ENCODE data around the gene WDR13. TPM values are rescaled to one million over a fixed set of nuclear protein-coding genes. Genes with fewer than 3 reads are reported as not detected.
A peak's percentile ranks its signal among the peaks of the same experiment; 100 is the strongest.

WDR13 gene
- total RNA-seq, 1 experiment from 2014 or later: 106 TPM

DNA sequence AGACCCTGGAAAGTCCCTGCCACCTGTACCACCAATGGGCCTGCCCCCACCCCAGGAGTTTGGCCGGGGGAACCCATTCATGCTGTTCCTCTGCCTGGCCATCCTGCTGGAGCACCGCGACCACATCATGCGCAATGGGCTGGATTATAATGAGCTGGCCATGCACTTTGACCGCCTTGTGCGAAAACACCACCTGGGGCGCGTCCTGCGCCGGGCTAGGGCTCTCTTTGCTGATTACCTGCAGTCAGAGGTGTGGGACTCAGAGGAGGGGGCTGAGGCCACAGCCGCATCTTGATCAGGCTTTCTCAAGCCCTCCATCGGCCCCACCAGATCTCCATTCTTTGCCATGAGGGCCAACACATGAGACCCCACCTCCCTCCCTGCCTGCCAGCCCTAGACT, 36.6 kb upstream of the WDR13 start:
- TF ChIP-seq EZH2 (IDR thresholded peaks at IDR 0.05; ENCODE audit: low read length, unreplicated experiment): no peak
- no peak for TF ChIP-seq CTCF (conservative IDR thresholded peaks at IDR 0.05; ENCODE audit: low read depth, low read length)
- TF ChIP-seq EZH2phosphoT487 (IDR thresholded peaks at IDR 0.05; ENCODE audit: borderline replicate concordance, low read length): no peak
- peaks cover 4% of the 10 kb centered on the region; the same call in 1 of the 2 replicates for H3K4me1 ChIP-seq (ENCODE audit: insufficient read depth, low read length)
- ChIA-PET CTCF (no interaction called here), POLR2A (ENCODE audit: unreplicated experiment) (no interaction called here)
- no TSS peak for BruUV-seq (replicated peaks)
- no peak overlapping the region for H3K27ac ChIP-seq (ENCODE audit: low read length)
- peaks cover 16% of the 10 kb centered on the region for H3K36me3 ChIP-seq (ENCODE audit: low read depth, low read length)
- no peak for DNase-seq
- H4K20me1 ChIP-seq (ENCODE audit: low read length): no peaks in the 10 kb centered on the region
- no peaks in the 10 kb centered on the region for H3K79me2 ChIP-seq (ENCODE audit: low read length)
- H3F3A ChIP-seq (ENCODE audit: low read length, unreplicated experiment): no peaks in the 10 kb centered on the region
- no peak overlapping the region for H3K4me3 ChIP-seq (ENCODE audit: low read length)
- no peak overlapping the region for H2AFZ ChIP-seq (ENCODE audit: low read length)
- no peaks in the 10 kb centered on the region for H3K9me2 ChIP-seq (replicated peaks; ENCODE audit: low read length)
- ATAC-seq: no peak
- H3K4me2 ChIP-seq (ENCODE audit: low read length): no peak overlapping the region
- intact Hi-C loops (cut with micrococcal nuclease): no loop called here
- H3K27me3 ChIP-seq (ENCODE audit: low read length): no peaks in the 10 kb centered on the region
- no peaks in the 10 kb centered on the region for H3K9me3 ChIP-seq (ENCODE audit: low read length)
- H3K9ac ChIP-seq (ENCODE audit: low read length): no peak overlapping the region

DNA sequence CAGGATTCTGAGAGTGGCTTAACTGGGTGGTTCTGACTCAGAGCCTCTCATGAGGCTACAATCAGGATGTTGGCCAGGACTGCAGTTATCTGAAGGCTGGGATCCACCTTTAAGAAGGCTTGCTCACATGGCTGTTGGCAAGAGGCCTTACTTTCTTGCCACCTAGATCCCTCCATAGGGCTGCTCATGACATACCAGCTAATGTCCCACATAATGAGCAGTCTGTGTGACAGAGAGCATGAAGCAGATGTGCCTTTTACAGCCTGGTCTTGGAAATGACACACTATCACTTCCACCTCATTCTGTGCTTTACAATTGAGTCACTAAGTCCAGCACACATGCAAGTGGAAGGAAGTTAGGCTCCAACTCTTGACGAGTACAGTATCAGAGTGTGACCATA, 27.3 kb upstream of the WDR13 start:
- Histone ChIP-seq H3K9me3 (ENCODE audit: low read length) (no peaks in the 10 kb centered on the region), H3K9ac (ENCODE audit: low read length) (no peak overlapping the region)
- TF ChIP-seq CTCF (conservative IDR thresholded peaks at IDR 0.05; ENCODE audit: low read depth, low read length): no peak
- TF ChIP-seq EZH2 (IDR thresholded peaks at IDR 0.05; ENCODE audit: low read length, unreplicated experiment): no peak
- TF ChIP-seq EZH2phosphoT487 (IDR thresholded peaks at IDR 0.05; ENCODE audit: borderline replicate concordance, low read length): no peak

GRCh38 chrX:48573690-48574269, 23.5 kb upstream of the WDR13 start:
- Histone ChIP-seq H4K20me1 (ENCODE audit: low read length) (peaks cover 31% of the 10 kb centered on the region), H3K4me1 (ENCODE audit: insufficient read depth, low read length) (peaks cover 28% of the 10 kb centered on the region), H3K9ac (ENCODE audit: low read length) (peak overlapping the region; percentile 100), H3K27ac (ENCODE audit: low read length) (peak overlapping the region; percentile 98), H2AFZ (ENCODE audit: low read length) (peak overlapping the region; percentile 98), H3K27me3 (ENCODE audit: low read length) (no peaks in the 10 kb centered on the region), H3K36me3 (ENCODE audit: low read depth, low read length) (peaks cover 38% of the 10 kb centered on the region), H3K9me3 (ENCODE audit: low read length) (no peaks in the 10 kb centered on the region), H3K4me3 (ENCODE audit: low read length) (peak overlapping the region; percentile 99), H3F3A (ENCODE audit: low read length, unreplicated experiment) (peaks cover 3% of the 10 kb centered on the region), H3K9me2 (replicated peaks; ENCODE audit: low read length) (no peaks in the 10 kb centered on the region), H3K4me2 (ENCODE audit: low read length) (peak overlapping the region; percentile 100), H3K79me2 (ENCODE audit: low read length) (peaks cover 31% of the 10 kb centered on the region)
- intact Hi-C loops (cut with micrococcal nuclease): loop anchor here (1.0 kb wide), 1 partner anchor 24 kb away; the partner anchor contains the start of gene WDR13
- ChIA-PET CTCF (no interaction called here), POLR2A (ENCODE audit: unreplicated experiment) (interaction anchor here (0.7 to 1.0 kb wide), 2 partner anchors 86 to 324 kb away, joined by 3 read pairs; partner anchors contain the start of genes PQBP1 and TIMM17B)
- TF ChIP-seq EZH2phosphoT487 (IDR thresholded peaks at IDR 0.05; ENCODE audit: borderline replicate concordance, low read length): no peak
- TF ChIP-seq CTCF (conservative IDR thresholded peaks at IDR 0.05; ENCODE audit: low read depth, low read length): no peak
- TF ChIP-seq EZH2 (IDR thresholded peaks at IDR 0.05; ENCODE audit: low read length, unreplicated experiment): no peak
- ATAC-seq: no peak
- no peak for DNase-seq
- TSS peak; percentile 96 for BruUV-seq (replicated peaks)

More for the DNA sequence above, 27.3 kb upstream of the WDR13 start:
- DNase-seq (peak; percentile 47), ATAC-seq (peak; percentile 39)
- POLR2A ChIA-PET (ENCODE audit: unreplicated experiment): no interaction called here
- Histone ChIP-seq H3K9me2 (replicated peaks; ENCODE audit: low read length) (no peaks in the 10 kb centered on the region), H3K4me3 (ENCODE audit: low read length) (no peak overlapping the region), H3K4me1 (ENCODE audit: insufficient read depth, low read length) (peaks cover 7% of the 10 kb centered on the region; the same call in 1 of the 2 replicates), H4K20me1 (ENCODE audit: low read length) (peaks cover under 1% of the 10 kb centered on the region), H3F3A (ENCODE audit: low read length, unreplicated experiment) (no peaks in the 10 kb centered on the region), H3K27ac (ENCODE audit: low read length) (peak overlapping the region; percentile 43; the same call in 1 of the 2 replicates), H2AFZ (ENCODE audit: low read length) (no peak overlapping the region), H3K36me3 (ENCODE audit: low read depth, low read length) (peaks cover 1% of the 10 kb centered on the region), H3K27me3 (ENCODE audit: low read length) (no peaks in the 10 kb centered on the region), H3K79me2 (ENCODE audit: low read length) (peaks cover 7% of the 10 kb centered on the region), H3K4me2 (ENCODE audit: low read length) (no peak overlapping the region)
- CTCF ChIA-PET: no interaction called here
- intact Hi-C loops (cut with micrococcal nuclease): no loop called here
- no TSS peak for BruUV-seq (replicated peaks)
